ENCODE data around the gene SH3PXD2B.

The SH3PXD2B gene

GRCh38 chr5:172454358-172455086 is at the start of gene SH3PXD2B:
Gene SH3PXD2B (minus strand): TSS chr5:172454525. CDS start chr5:172454352, 173 bp downstream.
- peak; percentile 23 for DNase-seq

GRCh38 chr5:172502969-172503368 is 48.6 kb upstream of the SH3PXD2B start:
- no peak for DNase-seq

GRCh38 chr5:172502410-172502809 is 48.1 kb upstream of the SH3PXD2B start:
- DNase-seq: no peak

- no peak for DNase-seq
Measured at GRCh38 chr5:172501708-172502320, 47.5 kb upstream of the SH3PXD2B start.

GRCh38 chr5:172499287-172499686 is 45.0 kb upstream of the SH3PXD2B start:
- DNase-seq: no peak

- DNase-seq: no peak
Measured at GRCh38 chr5:172498431-172499129, 44.3 kb upstream of the SH3PXD2B start.

- DNase-seq: no peak
Measured at GRCh38 chr5:172497591-172498255, 43.4 kb upstream of the SH3PXD2B start.

- peak; percentile 58 for DNase-seq
Measured at GRCh38 chr5:172496671-172497371, 42.5 kb upstream of the SH3PXD2B start.

- DNase-seq: no peak
Measured at GRCh38 chr5:172494630-172495505, 40.5 kb upstream of the SH3PXD2B start.

GRCh38 chr5:172493906-172494305 is 39.6 kb upstream of the SH3PXD2B start:
- DNase-seq: no peak

- no peak for DNase-seq
Measured at GRCh38 chr5:172493461-172493860, 39.1 kb upstream of the SH3PXD2B start.

- no peak for DNase-seq
Measured at GRCh38 chr5:172493002-172493401, 38.7 kb upstream of the SH3PXD2B start.

GRCh38 chr5:172492097-172492840 is 37.9 kb upstream of the SH3PXD2B start:
- DNase-seq: no peak

GRCh38 chr5:172491481-172491880 is 37.2 kb upstream of the SH3PXD2B start:
- no peak for DNase-seq

GRCh38 chr5:172490514-172491461 is 36.5 kb upstream of the SH3PXD2B start:
- DNase-seq: no peak

- DNase-seq: no peak
Measured at GRCh38 chr5:172488221-172488620, 33.9 kb upstream of the SH3PXD2B start.

GRCh38 chr5:172487671-172488070 is 33.3 kb upstream of the SH3PXD2B start:
- no peak for DNase-seq

GRCh38 chr5:172486912-172487311 is 32.6 kb upstream of the SH3PXD2B start:
- DNase-seq: no peak

GRCh38 chr5:172486451-172486850 is 32.1 kb upstream of the SH3PXD2B start:
- no peak for DNase-seq

All from NCI-H226 (cell line).